Measurements from ENCODE around the gene AQP2. TPM values are rescaled to one million over a fixed set of nuclear protein-coding genes. Genes with fewer than 3 reads are reported as not detected.

Gene AQP2
- total RNA-seq, 2 experiments from 2014 or later = not detected

GRCh38 chr12:50006280-50006679, 55.7 kb downstream of the AQP2 start:
- no peak overlapping the region for H3K4me3 Mint-ChIP-seq
- peaks cover 4% of the 10 kb centered on the region for H3K4me1 Mint-ChIP-seq (ENCODE audit: low read depth)
- DNase-seq = no peak
- H3K36me3 Mint-ChIP-seq (ENCODE audit: low read depth) = peaks cover 32% of the 10 kb centered on the region
- no peak for TF ChIP-seq CTCF (IDR thresholded peaks at IDR 0.05)
- POLR2A ChIA-PET = interaction anchor here (1.7 kb wide), 1 partner anchor 12 kb away, joined by 7 read pairs; no protein-coding TSS in a partner anchor
- no peak overlapping the region for H3K27ac Mint-ChIP-seq
- ATAC-seq = no peak
- intact Hi-C loops (cut with micrococcal nuclease) = no loop called here
- no peaks in the 10 kb centered on the region for H3K27me3 Mint-ChIP-seq
- no peaks in the 10 kb centered on the region for H3K9me3 Mint-ChIP-seq
- CTCF ChIA-PET = interaction anchor here (0.7 to 4.4 kb wide), 8 partner anchors 11 to 139 kb away, joined by 3 to 20 read pairs (median 4); partner anchors contain the start of gene COX14

DNA sequence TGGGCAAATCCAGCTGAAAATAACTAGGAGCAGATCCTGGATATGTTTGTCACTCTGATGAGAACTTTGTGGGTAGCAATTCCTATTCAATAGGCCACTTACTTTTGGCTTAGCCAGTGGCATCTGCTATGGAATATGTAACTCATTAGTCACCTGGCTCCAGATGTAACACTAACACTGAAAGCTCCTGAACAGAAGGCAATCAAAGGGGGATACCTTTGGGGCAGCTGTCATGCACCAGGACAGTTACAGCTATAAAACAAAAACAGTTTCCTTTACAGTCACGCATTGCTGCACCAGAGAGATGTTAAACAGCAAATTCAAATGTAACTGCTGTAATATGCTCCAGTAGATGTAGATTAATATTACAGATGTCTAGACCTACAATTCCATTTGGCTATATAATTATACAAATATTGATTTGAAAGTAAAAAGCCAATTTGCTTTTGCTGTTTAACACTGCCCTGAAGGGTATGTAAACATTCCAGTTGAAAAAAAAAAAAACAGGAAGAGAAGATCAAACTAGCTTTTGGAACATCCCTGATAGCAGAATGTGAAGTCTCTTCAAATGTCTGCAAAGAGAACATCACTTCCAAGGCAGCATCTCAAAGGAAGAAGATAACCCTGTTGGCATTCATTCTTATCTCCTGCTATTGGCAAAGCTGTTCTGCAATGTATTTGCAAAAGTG, 56.4 kb downstream of the AQP2 start:
- DNase-seq = no peak
- ChIA-PET CTCF (interaction anchor here (0.7 to 4.4 kb wide), 9 partner anchors 10 to 140 kb away, joined by 3 to 20 read pairs (median 4); partner anchors contain the start of gene COX14), POLR2A (interaction anchor here (0.6 to 1.7 kb wide), 3 partner anchors 8 to 30 kb away, joined by 3 to 7 read pairs (median 4); no protein-coding TSS in a partner anchor)
- no peak for ATAC-seq
- no peak overlapping the region for H3K4me3 Mint-ChIP-seq
- no peaks in the 10 kb centered on the region for H3K27me3 Mint-ChIP-seq
- H3K9me3 Mint-ChIP-seq = no peaks in the 10 kb centered on the region
- peaks cover 4% of the 10 kb centered on the region for H3K4me1 Mint-ChIP-seq (ENCODE audit: low read depth)
- intact Hi-C loops (cut with micrococcal nuclease) = no loop called here
- peaks cover 32% of the 10 kb centered on the region for H3K36me3 Mint-ChIP-seq (ENCODE audit: low read depth)
- TF ChIP-seq CTCF (IDR thresholded peaks at IDR 0.05) = no peak
- H3K27ac Mint-ChIP-seq = no peak overlapping the region

Other genes with a start within 250 kb of the AQP2 start
- 10 to 100 TPM; 22.8 to 23.5 TPM for gene FMNL3, start 243.3 kb upstream of the AQP2 start, total RNA-seq
- 100 to 1,000 TPM; 437 to 443 TPM for gene TMBIM6, start 209.2 kb upstream of the AQP2 start, total RNA-seq
- 1 to 10 TPM; 5.5 to 5.7 TPM for gene NCKAP5L, start 122.3 kb upstream of the AQP2 start, total RNA-seq
- 1 to 10 TPM; 5.0 to 5.3 TPM for gene BCDIN3D, start 107.6 kb upstream of the AQP2 start, total RNA-seq
- under 1 TPM; 0.22 to 0.56 TPM for gene FAIM2, start 46.8 kb upstream of the AQP2 start, total RNA-seq
- gene AQP5, start 11.1 kb downstream of the AQP2 start, total RNA-seq = not detected
- gene AQP6, start 22.2 kb downstream of the AQP2 start, total RNA-seq = not detected
- 100 to 1,000 TPM; 113 to 117 TPM for gene RACGAP1, start 74.8 kb downstream of the AQP2 start, total RNA-seq
- 10 to 100 TPM; 14.3 to 17.3 TPM for gene ASIC1, start 106.9 kb downstream of the AQP2 start, total RNA-seq
- 10 to 100 TPM; 47.3 to 55.1 TPM for gene SMARCD1, start 134.6 kb downstream of the AQP2 start, total RNA-seq
- gene GPD1, start 153.3 kb downstream of the AQP2 start, total RNA-seq = under 1 TPM; 0.16 to 0.20 TPM
- 10 to 100 TPM; 43.1 to 51.0 TPM for gene COX14, start 161.5 kb downstream of the AQP2 start, total RNA-seq
- 10 to 100 TPM; 33.9 to 39.5 TPM for gene CERS5, start 216.6 kb downstream of the AQP2 start, total RNA-seq